Activated CD8-positive, alpha-beta T cell treated with anti-CD3 and anti-CD28 coated beads for 36 hours (primary cell): ENCODE results near the gene CCSAP. TPM values are rescaled to one million over a fixed set of nuclear protein-coding genes. Genes with fewer than 3 reads are reported as not detected.

ENCODE experiments used
- ATAC-seq: fragments of 200-7000 bp; cut with Tn5 transposase; one replicate; pipeline ENCODE4 v1.10.0; 2021; ENCODE audit warnings: mild to moderate bottlenecking, moderate library complexity
- CTCF ChIA-PET: fragments of 350-600 bp; sonication (Branson Sonifier 250); formaldehyde crosslinking; loops from one replicate; lab custom pipeline; 2021; ENCODE audit warnings: antibody characterized with exemption; lab: Charles Lee
- POLR2A ChIA-PET: fragments of 350-600 bp; sonication (Branson Sonifier 250); formaldehyde crosslinking; loops from one replicate; lab custom pipeline; 2021; ENCODE audit warnings: antibody characterized with exemption; lab: Charles Lee
- DNase-seq: peaks from one replicate; pipeline ENCODE4 v3.0.0-alpha.2; 2020
- H3K27ac Mint-ChIP-seq: one replicate; pipeline ENCODE4 v1.8.0; 2021; ENCODE audit warnings: mild to moderate bottlenecking, mixed read lengths
- H3K27me3 Mint-ChIP-seq: one replicate; pipeline ENCODE4 v1.8.0; 2021; ENCODE audit warnings: mixed read lengths
- H3K36me3 Mint-ChIP-seq: one replicate; pipeline ENCODE4 v1.8.0; 2021; ENCODE audit warnings: low read depth, mixed read lengths
- H3K4me1 Mint-ChIP-seq: one replicate; pipeline ENCODE4 v1.8.0; 2021; ENCODE audit warnings: low read depth, mixed read lengths
- H3K4me3 Mint-ChIP-seq: one replicate; pipeline ENCODE4 v1.8.0; 2021; ENCODE audit warnings: mild to moderate bottlenecking, moderate library complexity, mixed read lengths
- H3K9me3 Mint-ChIP-seq: one replicate; pipeline ENCODE4 v1.8.0; 2021; ENCODE audit warnings: mixed read lengths
- CTCF ChIP-seq: fragments of 200-600 bp; IDR thresholded peaks from one replicate; pipeline ENCODE4 v1.8.0; 2022; ENCODE audit warnings: antibody characterized with exemption, mild to moderate bottlenecking
- intact Hi-C: fragments of 100-400 bp; cut with micrococcal nuclease; formaldehyde crosslinking; loops from one replicate; pipeline ENCODE4 v1.10.0; 2022
- total RNA-seq, 2 experiments: library from RNA; stranded (reverse); gene quantifications; one replicate each; pipeline ENCODE4 v1.2.3, GENCODE V29; 2021

The CCSAP gene
- total RNA-seq, 2 experiments from 2014 or later = 9.9 to 10.8 TPM

DNA sequence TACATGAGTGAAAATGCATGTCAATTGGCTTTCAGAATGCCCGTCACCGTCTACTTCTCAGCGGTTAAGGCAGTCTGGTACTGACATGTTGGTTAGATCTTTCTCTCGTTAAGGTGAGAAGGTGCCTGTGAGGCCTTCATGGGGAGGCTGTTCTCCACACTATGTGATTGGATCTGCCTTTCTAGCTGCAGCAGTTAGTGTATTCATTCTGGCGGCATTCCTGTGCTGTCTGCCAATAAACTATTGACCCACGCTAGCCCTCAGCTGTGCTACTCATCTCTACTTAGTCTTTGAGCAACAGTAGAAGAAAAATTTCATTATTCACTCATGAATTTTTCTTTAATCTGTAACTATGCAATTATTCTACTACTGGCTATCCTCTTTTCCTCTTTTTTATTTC is 32.0 kb downstream of the CCSAP start:
- no peak overlapping the region for H3K27ac Mint-ChIP-seq

GRCh38 chr1:229309684-229310083 is 33.2 kb downstream of the CCSAP start:
- Mint-ChIP-seq H3K27ac (no peak overlapping the region), H3K4me3 (no peak overlapping the region), H3K36me3 (peaks cover 5% of the 10 kb centered on the region), H3K9me3 (no peaks in the 10 kb centered on the region), H3K4me1 (peaks cover 5% of the 10 kb centered on the region), H3K27me3 (no peaks in the 10 kb centered on the region)
- ATAC-seq = no peak
- TF ChIP-seq CTCF = no peak
- no peak for DNase-seq
- ChIA-PET POLR2A (no interaction called here), CTCF (no interaction called here)
- intact Hi-C loops = no loop called here

More for the DNA sequence above, 32.0 kb downstream of the CCSAP start:
- intact Hi-C loops = no loop called here
- Mint-ChIP-seq H3K27me3 (no peaks in the 10 kb centered on the region), H3K36me3 (peaks cover 5% of the 10 kb centered on the region), H3K4me3 (no peak overlapping the region), H3K4me1 (no peaks in the 10 kb centered on the region), H3K9me3 (no peaks in the 10 kb centered on the region)
- DNase-seq (no peak), ATAC-seq (no peak)
- POLR2A ChIA-PET = no interaction called here
- no peak for TF ChIP-seq CTCF
- CTCF ChIA-PET = interaction anchor here (0.6 kb wide), 1 partner anchor 28 kb away, joined by 3 read pairs; no protein-coding TSS in a partner anchor

- POLR2A ChIA-PET = interaction anchor here (0.6 kb wide), 1 partner anchor 168 kb away, joined by 3 read pairs; no protein-coding TSS in a partner anchor
- no peak overlapping the region for H3K27ac Mint-ChIP-seq
- ATAC-seq (no peak), DNase-seq (no peak)
- H3K4me1 Mint-ChIP-seq = peaks cover 5% of the 10 kb centered on the region
- peaks cover 7% of the 10 kb centered on the region for H3K36me3 Mint-ChIP-seq
- no peak overlapping the region for H3K4me3 Mint-ChIP-seq
- TF ChIP-seq CTCF = no peak
- intact Hi-C loops = no loop called here
- H3K9me3 Mint-ChIP-seq = no peaks in the 10 kb centered on the region
- no peaks in the 10 kb centered on the region for H3K27me3 Mint-ChIP-seq
- CTCF ChIA-PET = no interaction called here
Measured at GRCh38 chr1:229309074-229309473, 33.8 kb downstream of the CCSAP start.

DNA sequence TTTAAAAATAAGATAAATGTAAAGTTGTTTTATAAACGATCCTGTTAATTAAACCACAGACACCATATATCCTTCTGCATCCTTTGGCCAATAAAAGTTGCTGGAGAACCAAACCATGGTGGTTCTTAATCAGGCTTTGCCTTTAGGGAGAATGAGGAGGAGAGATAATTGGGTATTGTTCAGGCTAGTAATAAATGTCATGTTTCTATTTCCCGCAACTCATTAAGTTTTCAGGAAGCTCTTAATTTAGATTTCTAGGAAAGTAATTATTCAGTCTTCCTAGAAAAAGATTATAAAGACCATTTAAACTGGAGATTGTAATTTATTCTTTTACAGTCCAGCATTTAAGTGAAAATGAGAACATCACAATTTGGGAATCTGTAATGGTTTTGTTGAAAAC is 37.5 kb downstream of the CCSAP start:
- Mint-ChIP-seq H3K36me3 (peaks cover 11% of the 10 kb centered on the region), H3K9me3 (no peaks in the 10 kb centered on the region), H3K4me3 (no peak overlapping the region), H3K27ac (no peak overlapping the region), H3K27me3 (no peaks in the 10 kb centered on the region), H3K4me1 (peaks cover 7% of the 10 kb centered on the region)
- ChIA-PET POLR2A (no interaction called here), CTCF (no interaction called here)
- no peak for TF ChIP-seq CTCF
- no peak for DNase-seq
- ATAC-seq = no peak
- intact Hi-C loops = no loop called here

GRCh38 chr1:229303855-229304254 is 39.0 kb downstream of the CCSAP start:
- CTCF ChIA-PET = interaction anchor here (0.7 kb wide), 1 partner anchor 49 kb away, joined by 3 read pairs; no protein-coding TSS in a partner anchor
- H3K27me3 Mint-ChIP-seq = no peaks in the 10 kb centered on the region
- H3K4me1 Mint-ChIP-seq = peaks cover 7% of the 10 kb centered on the region
- H3K27ac Mint-ChIP-seq = no peak overlapping the region
- intact Hi-C loops = no loop called here
- no peak for DNase-seq
- ATAC-seq = no peak
- no peak overlapping the region for H3K4me3 Mint-ChIP-seq
- H3K9me3 Mint-ChIP-seq = no peaks in the 10 kb centered on the region
- no peak for TF ChIP-seq CTCF
- H3K36me3 Mint-ChIP-seq = peaks cover 13% of the 10 kb centered on the region
- POLR2A ChIA-PET = no interaction called here
